Measurements from ENCODE around the gene TARBP2.

Gene TARBP2

DNA sequence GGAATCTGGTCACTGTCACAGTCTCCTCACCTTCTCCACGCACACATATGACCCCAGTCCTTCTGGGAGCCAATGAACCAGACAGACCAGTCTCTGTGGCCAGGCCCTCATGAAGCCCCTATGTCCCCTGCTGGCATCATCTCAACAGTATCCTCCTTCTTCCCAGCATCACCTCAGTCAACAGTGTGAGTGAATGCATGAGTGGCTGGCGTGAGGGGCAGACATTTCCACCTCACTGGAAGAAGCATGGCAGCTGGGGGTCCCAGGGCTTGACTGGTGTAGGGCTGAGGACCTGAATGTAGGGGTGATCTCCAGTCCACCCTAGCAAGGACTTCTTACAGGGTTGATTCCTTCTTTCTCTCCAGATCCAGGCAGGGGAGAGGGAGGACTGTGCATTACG lies 3.6 kb upstream of the TARBP2 start:
- no peak for DNase-seq

DNA sequence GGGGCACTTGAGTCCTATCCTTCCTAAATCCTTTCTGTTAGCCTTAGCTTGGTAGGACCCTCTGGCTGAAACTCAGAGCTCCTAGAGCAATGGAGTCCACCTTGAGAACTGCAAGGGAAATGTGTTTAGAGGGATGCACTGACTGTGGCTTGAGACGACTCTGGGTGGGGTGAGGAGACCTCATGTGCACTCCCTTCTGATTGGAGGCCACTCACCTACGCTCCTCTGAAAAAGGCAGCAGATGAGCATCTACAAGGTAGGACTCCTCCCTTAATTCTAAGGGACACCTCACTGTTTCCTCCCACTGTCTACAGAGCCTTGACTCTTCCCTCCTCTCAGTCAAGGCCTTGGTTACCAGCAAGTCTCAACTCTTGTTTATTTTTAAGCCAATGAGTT lies 2.9 kb upstream of the TARBP2 start:
- DNase-seq: no peak

DNA sequence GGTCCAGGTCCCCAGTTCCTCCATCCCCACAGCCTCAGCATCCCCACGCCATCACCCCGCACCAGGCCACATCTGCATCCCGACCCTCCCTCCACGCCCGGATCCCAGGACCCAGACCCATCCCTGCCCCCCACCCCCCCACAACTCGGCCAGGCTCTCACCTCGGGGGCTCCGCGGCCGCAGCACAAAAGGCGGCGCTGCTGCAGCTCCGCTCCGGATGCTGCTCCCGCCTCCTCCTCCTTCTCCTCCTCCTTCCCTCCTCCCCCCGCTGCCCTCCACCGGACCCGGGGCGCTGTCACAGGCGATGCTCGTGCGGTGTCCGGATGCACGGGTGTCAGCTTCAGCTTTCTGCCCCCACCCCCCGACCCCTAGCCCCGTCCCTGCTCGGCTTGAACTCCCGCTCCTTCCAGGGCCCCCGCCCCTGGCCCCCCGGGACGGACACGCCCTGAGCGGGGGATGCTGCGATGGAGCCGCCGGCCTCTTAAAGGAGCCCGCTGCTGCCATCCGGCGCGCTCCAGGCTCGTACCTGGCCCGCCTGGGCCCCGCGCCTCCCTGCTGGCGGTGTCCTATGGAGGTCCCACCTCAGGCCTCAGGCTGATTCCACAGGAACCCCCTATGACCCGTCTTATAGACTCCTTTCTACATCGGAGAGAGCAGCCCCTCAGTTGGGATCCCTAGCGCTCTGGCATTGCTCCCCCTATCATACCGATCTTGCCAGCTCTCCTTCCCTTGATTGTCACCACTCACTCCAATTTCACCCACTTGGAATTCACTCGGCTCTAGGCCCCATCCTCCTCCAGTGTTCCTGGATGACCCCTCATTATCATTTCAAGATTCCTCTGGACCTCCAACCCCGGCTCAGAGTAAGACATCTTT lies 1.6 kb upstream of the TARBP2 start, which contains the start of gene MAP3K12:
TSS of gene MAP3K12 (minus strand) at position 193 of the 876 bp plus-strand sequence. CDS start 12,067 bp downstream, outside the sequence.
- peak; percentile 83 for DNase-seq

DNA sequence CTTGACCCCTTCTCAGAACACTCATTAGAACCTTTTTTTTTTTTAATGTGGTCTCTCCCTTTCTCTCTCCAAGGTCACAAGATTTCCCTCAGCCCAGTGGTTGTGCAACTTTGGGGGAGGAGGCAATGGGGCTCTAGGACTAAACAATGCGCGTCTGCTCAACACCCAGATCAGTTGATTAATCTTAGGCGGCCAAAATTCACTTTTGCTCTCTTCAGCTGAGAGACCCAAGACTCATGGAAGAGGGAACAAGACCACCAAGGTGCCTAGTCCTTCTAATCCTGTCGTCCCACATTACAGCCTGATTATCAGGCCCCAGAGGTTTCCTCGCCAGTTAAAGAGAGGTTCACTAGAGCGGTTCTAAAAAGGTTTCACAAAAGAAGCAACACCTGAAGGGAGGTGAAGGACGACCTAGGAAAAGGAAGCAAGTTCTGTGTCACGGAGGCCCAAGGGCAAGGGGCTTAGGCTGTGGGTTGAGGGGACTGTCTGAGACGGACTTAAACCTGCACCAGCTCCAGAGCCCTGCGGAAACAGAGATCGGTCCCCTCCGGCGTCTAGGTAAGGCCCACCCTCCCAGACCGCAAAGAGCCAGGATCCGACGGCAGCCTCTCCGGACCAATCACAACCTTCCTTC lies 824 bp upstream of the TARBP2 start:
- DNase-seq: no peak

DNA sequence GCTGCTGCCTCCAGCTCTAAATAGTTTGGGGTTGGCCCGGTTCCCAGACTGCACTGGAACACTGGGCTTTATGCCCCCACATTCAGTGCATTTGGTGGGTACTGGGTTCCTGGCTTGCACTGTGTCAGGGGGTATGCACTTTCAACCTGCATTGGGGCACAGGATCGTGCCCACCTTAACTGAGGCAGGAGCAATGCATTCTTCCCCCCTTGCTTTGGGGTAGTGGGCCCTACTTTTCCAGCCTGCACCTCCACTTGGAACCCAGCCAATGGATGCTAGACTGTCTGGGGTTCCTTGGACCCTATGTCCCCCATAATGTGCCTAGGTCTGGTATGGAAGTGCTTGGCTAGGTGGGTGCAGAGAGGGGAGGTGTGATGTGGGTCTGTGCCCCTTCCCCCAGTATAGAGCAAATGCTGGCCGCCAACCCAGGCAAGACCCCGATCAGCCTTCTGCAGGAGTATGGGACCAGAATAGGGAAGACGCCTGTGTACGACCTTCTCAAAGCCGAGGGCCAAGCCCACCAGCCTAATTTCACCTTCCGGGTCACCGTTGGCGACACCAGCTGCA lies 615 bp downstream of the TARBP2 start:
- DNase-seq: no peak

DNA sequence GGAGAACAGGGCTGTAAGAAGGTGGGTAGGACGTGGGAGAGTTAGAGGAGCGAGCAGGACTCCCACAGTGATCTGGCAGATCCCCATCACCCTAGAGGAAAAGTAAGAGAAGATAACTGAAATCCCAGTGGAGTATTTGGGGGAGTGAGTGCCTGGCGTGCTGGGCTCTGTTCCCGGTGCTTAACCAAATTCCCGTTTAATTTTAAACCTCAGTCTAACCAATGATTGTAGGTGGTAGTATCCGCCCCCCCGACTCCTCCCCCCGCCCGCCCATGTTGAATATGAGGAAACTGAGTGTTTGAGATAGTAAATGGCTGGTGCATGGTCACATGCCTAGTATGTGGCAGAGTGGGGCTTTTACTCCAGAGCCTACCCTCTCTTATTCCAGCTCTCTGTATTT lies 1.2 kb downstream of the TARBP2 start:
- DNase-seq: peak; percentile 37

DNA sequence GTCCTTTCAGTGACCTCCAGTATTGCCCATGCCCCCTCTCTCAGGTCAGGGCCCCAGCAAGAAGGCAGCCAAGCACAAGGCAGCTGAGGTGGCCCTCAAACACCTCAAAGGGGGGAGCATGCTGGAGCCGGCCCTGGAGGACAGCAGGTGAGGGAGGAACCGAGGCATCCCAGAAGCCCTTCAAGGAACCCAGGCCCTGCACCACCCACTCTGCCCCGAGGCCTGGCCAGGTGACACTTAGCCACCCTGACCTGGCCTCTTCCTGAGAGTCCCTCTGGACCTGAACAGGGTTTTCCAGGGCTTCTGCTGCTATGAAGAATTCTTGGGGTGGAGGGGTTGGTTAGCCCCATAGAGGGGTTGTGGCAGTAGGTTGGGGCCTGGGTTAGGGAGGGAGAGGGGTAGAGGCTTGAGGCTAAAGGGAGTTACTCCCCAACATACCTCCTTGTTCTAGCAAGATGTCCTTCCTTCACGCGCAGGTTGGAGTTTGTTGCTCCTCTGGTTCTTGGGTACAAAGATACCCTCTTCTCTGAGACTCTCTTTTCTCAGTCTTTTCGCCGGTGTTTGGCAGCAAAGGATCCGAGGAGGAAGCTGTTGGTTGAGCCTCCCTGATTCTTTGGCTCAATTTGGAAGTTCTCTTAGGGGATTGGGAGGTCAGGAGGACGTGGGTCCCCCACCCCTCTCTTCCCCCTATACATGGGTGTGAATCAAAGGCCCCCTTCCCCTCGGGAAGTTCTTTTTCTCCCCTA lies 2.1 kb downstream of the TARBP2 start:
- peak; percentile 37 for DNase-seq

DNA sequence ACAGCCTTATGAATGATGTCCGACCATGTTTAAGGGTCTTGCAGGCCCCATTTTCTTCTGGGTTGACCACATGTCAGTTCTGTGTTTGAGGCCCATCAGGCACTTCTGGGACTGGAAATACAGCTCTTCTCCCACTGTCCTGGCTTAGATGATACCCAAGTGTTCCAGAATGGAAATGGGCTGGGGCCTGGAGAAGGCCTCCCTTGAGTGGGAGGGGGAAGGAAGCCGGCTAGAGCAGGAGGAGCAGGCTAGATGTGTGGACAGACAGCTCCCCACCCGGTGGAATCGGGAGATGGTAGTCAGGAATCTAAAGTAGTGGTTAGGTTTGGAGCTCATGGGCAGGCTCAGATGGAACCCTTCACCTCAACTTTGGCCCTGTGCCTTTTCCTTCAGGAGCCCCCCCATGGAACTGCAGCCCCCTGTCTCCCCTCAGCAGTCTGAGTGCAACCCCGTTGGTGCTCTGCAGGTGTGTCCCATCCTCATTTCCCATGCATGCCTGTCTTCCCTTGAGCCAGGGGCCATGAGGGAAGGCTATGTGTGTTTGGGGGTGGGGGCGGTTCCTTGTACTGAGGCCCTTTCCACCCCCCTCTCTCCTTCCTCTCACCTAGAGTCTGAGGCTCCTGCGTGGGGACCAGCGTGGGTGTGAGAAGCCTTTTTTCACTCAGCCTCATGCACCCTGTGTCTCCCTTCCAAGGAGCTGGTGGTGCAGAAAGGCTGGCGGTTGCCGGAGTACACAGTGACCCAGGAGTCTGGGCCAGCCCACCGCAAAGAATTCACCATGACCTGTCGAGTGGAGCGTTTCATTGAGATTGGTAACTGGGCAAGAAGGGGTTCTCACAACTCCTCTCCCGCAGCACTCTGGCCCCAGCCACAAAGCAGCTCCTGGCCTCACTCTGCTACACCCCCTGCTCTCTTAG lies 3.2 kb downstream of the TARBP2 start:
- peak; percentile 36 for DNase-seq

DNA sequence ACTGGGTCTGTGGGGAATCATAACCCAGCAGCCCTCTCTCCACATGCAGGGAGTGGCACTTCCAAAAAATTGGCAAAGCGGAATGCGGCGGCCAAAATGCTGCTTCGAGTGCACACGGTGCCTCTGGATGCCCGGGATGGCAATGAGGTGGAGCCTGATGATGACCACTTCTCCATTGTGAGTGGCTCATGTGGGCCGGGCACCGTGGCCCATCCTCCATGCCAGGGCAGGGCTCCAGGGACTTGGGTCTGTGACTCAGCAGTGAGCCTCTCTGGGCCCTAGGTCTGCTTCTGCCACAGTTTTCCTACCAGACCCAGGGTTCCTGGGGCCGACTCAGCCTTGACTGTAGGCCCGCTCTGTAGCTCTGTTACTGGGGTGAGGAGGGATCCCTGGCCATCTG lies 4.0 kb downstream of the TARBP2 start:
- no peak for DNase-seq

DNA sequence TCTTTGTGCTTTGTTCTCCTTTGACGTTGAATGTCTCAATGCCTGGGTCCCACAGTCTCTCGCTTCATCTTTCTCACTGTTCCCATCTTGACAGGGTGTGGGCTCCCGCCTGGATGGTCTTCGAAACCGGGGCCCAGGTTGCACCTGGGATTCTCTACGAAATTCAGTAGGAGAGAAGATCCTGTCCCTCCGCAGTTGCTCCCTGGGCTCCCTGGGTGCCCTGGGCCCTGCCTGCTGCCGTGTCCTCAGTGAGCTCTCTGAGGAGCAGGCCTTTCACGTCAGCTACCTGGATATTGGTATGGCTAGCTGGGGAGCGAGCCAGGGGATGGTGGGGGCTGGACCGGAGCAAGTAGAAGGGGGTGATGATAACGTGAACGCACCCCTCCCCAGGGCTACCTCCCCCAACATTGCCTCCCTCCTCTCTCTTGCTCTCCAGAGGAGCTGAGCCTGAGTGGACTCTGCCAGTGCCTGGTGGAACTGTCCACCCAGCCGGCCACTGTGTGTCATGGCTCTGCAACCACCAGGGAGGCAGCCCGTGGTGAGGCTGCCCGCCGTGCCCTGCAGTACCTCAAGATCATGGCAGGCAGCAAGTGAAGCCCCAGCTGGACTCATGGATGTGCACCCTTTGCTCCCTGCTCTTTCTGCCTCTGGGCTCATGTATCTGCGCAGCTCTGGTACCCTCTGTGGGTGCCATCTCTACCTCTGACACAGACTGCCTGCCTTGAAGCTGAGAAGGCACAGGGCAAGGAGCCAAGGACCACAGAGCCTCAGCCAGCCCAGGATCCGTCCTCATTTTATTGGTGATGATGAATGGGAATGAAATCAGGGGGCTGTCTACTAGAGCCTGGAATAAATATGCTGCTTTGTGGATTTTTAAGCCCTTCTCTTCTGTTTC lies 4.7 kb downstream of the TARBP2 start:
- DNase-seq: no peak

DNA sequence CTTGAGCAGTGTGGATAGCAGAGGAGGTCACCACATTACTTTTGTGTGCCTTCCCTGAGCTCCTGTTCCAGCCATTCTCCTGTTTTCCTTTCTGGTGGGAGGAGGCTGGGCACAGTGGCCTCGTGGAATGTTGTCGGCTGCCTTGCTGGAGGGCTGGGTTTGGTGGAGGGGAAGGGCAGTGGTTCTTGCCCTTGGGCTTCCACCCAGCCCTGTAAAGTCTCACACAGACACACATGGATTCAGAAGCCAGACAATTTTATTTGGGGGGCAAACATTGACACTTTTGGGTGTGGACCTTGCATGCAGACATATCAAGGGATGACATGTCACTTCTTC lies 5.3 kb downstream of the TARBP2 start:
- DNase-seq: no peak

DNA sequence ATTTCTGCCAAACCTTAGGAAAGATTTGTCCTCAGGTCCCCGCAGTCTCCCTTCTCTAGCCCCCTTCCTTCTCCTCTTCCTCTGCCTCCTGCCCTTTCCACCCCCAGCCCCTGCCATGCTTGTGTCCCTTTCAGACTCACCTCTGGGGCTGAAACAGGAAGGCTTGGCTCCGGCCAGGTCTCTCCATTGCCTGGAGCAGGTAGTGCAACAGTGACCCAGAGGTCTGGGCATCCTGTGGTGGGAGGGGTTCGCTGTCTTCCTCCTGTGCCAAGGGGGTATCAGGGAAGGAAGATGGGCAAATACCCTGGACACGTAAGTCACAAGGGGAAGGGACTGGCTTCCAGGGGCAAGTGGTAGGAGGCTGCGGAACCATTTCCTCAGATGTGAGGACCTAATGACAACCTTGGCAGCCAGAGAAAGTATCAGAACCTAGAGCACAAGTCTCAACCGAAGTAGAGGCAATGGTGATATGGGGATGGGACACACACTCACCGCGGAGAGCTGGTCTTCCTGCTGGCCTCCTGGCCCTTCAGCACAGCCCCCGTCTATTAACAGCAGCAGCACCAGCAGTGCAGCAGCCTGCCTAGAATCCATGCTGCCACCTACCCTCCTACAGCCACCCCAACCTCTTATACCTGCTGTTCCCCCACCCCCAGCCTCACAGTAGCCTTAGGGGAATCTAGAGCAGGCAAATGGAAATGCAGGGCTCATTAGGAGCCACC lies 6.0 kb downstream of the TARBP2 start, which contains the start of gene NPFF:
TSS of gene NPFF (minus strand) at position 604 of the 722 bp plus-strand sequence. CDS start at position 594, 10 bp downstream.
- DNase-seq: no peak

DNA sequence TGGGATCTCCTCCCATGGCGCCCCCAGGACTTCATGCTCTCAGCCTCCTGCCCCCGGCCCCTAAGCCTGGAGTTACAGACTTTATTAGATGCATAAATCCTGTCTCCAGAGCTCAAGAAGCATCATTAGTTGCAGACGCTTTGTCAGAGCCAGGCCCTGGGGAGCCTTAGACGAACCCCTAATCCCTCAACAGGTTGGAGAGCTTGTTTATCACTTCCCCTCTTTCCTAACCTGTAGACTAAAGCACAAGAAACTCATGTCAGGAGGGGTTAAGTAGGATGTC lies 6.5 kb downstream of the TARBP2 start:
- no peak for DNase-seq

DNA sequence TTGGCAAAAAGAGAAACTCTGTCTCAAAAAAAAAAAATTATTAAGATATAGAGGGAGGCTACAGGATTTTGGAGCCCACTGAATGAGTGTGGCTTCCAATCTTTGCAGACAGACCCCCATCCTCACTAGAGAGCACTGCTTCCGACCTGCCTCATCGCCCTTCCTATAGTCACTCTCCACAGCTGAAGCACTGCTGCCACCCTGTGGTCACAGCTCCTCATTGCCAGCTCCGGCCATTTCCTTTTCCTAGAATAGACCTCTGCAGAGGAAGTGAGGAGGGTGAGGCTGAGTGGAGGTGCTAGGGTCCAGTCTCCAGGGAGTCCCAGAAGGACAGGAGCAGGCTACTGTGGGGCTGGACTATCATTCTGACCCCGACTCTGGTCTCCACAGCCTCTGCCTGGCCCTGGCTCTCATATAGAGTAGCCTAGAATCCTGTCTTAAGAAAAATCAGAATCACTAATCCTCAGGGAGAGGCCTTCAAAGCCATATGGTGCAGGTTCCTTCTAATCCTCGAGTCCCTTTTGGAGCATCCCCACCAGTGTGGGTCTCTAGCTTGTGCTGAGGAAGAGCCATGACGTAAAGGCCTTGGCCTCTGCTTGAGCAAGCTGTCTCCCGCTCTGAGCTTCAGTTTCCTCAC lies 7.6 kb downstream of the TARBP2 start:
- peak; percentile 87 for DNase-seq

DNA sequence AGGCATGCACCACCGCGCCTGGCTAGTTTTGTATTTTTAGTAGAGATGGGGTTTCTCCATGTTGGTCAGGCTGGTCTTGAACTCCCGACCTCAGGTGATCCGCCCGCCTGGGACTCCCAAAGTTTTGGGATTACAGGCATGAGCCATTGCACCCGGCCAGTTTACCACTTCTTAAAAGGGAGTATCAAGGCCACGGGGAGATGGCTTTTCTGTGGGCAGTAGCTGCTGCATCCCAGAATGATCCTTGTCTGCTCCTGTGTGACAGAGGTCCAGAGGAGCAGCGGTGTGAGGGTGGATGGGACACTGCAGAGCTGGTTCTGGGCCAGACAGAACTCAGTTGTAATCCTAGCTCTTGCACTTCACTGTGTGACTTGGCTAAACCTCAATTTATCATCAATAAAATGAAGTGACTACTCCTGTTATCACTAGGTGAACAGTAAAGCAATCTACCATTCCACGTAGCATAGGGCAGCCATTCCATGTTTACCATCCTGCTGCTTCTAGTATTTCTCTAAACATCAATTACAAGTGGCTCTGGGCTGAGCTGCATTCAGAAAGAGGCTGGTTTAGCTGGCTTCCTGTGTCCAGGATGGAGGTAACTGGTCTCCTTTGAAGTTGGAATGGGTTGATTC lies 9.2 kb downstream of the TARBP2 start:
- no peak for DNase-seq

DNA sequence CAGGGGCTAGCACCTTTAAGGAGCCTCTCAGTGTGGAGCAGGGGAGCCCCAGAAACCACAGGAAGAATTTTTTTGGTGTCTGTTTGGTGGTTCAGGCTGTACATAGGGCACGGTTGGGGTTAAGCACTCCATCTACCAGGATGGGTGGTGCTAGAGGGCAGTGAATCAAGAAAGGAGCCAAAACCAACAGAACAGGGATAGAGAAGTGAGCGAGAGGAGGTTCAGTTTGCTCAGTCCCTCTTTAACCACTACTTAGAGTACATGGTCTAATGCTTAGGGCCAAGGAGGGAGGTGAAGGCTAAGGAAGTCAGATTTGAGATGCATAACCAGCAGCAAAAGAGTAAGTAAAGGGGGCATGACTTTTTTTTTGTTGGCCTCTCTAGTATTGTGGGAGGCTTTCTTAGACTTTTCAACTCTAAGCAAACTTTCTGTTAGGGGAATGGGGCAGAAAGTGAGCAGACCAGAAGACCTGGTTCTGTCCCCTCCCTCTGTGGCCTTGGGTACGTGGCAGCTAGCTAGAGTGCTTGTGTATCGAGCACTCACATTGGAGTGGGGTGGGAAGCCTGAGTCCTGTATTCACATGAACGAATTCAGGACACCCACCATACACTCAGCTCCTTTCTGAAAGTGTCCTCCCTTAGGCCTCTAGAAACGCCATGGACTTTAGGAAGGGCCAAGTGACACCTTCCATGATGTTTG lies 12.8 kb downstream of the TARBP2 start:
- DNase-seq: no peak

DNA sequence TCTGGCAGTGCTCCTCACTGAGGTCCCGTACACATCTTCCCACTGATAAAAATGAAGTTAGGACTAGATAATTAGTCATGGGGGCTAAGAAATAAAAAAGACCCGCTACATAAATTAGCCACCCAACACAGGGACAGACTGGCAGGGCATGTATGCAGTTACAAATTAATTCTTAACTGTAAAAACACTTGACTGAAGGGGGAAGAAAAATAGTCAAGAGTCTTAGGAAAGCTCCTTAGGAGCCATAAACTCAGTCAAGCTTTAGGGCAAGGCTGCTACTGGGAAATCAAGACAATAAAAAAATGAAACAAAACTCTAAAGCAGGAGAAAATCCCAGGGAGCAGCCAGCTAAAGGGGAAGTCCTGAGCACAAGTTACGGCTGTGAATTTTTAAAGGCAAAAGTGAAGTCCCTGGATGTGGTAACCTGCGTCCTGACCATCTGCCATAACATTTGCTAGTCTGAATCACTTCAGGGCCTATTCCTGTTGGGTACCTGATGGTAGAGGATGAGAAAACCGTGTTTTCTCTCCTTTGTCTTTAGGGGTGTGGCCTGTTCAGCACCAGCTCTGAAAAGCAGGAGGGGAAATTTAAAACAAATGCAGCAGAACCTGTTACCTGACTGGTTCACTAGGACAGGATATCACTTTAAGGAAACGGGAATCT lies 13.7 kb downstream of the TARBP2 start:
- DNase-seq: no peak

DNA sequence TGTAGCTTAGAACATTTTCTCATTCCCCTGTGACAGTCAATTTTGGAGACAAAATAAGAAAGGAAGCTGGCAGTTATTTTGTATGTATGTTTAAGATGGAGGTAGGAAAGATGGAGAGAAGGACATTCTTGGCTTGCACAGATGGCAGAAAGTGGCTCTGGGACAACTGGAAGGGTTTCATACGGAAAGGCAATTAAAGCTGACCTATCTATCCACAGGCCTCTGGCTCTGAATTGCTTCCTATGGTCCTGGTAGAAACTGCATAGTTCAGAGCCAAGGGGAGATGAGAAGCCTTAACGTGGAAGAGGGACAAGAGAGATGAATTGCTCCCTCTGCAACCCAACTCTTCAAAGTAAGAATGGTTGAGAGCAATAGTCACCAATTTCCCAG lies 14.2 kb downstream of the TARBP2 start:
- no peak for DNase-seq

Data from right forelimb (tissue), 1 donor.